ENCODE results near the gene SPOCK2. TPM values are rescaled to one million over a fixed set of nuclear protein-coding genes. Genes with fewer than 3 reads are reported as not detected.

The SPOCK2 gene
- total and polyA plus RNA-seq, 2 donors, result 3.2 to 10.1 TPM

DNA sequence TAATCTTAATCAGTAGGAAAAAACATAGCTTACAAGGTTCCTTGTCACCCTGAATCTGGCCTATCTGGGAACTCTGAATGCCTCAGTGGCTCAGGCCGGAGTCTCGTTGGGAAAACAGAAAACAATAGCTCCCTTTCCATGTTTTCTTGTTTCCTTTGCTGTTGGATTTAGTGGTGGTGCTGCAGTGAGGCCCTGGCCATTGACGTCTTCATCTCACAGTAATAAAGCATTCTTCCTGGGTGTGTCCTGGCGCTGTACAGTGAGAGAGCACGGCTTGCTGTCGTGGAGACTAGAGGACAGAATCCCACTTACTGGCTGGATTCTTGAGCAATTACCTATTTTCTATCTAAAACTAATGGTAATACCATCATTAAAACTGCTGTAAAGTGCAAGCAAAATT, 1.3 kb upstream of the SPOCK2 start:
- Histone ChIP-seq H3K27ac (ENCODE audit: low read depth) (no peak overlapping the region), H3K36me3 (ENCODE audit: insufficient read depth) (no peaks in the 10 kb centered on the region), H3K4me3 (ENCODE audit: low read depth, low read length) (no peak overlapping the region), H3K4me1 (ENCODE audit: insufficient read depth) (no peaks in the 10 kb centered on the region)
- 76% methylated on average over 6 of the region's 6 CpGs for WGBS
- no peak for DNase-seq (ENCODE audit: extremely low spot score)

- WGBS, result 68% methylated on average over 14 of the region's 14 CpGs
- no peak for DNase-seq (ENCODE audit: extremely low spot score)
- Histone ChIP-seq H3K36me3 (ENCODE audit: insufficient read depth) (no peaks in the 10 kb centered on the region), H3K4me3 (ENCODE audit: low read depth, low read length) (peak overlapping the region; percentile 33), H3K27ac (ENCODE audit: low read depth) (no peak overlapping the region), H3K4me1 (ENCODE audit: insufficient read depth) (no peaks in the 10 kb centered on the region)
These were observed 681 bp upstream of the SPOCK2 start for GRCh38 chr10:72088889-72089575.

GRCh38 chr10:72087392-72087968, 871 bp downstream of the SPOCK2 start:
- peak overlapping the region; percentile 53 for H3K27ac ChIP-seq (ENCODE audit: low read depth)
- no peaks in the 10 kb centered on the region for H3K4me1 ChIP-seq (ENCODE audit: insufficient read depth)
- no peak for DNase-seq (ENCODE audit: extremely low spot score)
- H3K4me3 ChIP-seq (ENCODE audit: low read depth, low read length), result peak overlapping the region; percentile 33
- 2% methylated on average over 50 of the region's 50 CpGs for WGBS
- no peaks in the 10 kb centered on the region for H3K36me3 ChIP-seq (ENCODE audit: insufficient read depth)

DNA sequence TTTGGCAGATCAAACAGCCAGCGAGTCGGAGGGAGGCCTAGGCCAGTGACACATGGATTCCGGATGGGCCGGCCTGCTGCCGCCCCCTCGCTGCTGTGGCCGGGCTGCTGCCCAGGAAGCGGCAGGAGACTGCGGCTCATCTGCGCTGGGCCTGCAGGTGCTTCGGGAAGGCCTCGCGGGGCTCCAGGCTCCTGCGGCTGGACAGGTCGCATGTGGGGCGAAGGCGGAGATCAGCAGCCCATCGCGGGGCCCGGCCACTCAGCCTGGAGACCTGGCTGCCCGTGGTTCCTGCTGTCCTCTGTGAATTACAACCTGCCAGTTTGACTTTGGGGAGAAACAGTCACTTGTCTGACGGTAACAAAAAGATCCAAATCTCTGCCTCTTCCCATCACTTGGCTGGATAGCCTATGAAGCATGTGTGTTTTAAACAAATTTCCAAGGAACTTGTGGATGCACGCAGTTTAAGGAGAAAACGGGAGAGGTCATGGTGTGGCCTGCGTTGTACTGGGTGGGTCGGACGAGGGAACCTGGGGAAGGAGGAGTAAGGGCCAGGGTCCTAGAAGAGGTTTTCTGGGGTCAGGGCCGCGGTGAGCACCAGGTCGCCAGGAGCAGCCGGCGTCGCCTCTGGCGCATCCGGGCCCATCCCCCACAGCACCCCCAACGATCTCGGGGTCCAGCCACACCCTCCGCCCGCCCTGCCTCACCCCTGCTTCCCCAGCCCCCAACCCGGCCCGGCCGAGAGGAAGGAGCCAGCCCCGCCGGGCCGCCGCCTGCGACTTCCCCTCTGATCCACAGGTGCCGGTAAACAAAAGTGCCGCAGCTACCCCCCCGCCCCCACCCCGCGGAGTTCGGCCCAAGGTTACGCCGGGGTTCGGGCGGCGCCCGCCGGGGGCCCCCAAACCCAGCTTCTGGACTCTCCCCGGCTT, 1.6 kb downstream of the SPOCK2 start:
- H3K27ac ChIP-seq (ENCODE audit: low read depth), result peak overlapping the region; percentile 53
- no peaks in the 10 kb centered on the region for H3K36me3 ChIP-seq (ENCODE audit: insufficient read depth)
- peak overlapping the region; percentile 33 for H3K4me3 ChIP-seq (ENCODE audit: low read depth, low read length)
- no peak for DNase-seq (ENCODE audit: extremely low spot score)
- H3K4me1 ChIP-seq (ENCODE audit: insufficient read depth), result no peaks in the 10 kb centered on the region
- 52% methylated on average over 61 of the region's 61 CpGs for WGBS

DNA sequence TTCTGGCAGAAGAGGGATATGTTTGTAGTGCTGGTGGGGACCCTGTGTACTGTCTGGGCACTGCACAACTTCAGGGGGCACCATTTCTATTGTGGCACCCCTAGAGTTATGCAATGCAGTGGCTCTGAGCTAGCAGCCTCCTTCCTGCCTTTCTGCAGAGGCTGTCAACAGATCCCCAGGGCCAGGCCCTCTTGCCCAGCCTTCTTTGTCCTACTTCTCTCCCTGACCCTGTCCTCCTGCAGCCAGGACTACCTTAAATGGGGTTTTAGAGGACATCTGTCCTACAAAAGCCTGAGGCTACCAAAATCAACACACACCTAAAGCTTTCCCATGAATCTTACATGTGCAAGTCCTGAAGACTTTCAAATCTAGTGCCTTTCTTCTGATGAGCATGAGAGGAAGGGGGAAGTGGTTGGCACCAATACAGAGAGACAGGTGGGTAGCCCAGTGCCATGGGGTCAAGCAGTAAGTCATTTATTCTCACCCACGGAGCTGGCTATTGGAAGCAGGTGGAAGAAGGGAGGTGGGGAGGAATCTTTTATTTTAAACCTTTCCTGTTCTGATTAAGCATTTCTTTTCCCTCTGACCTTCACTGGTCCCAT, 2.4 kb downstream of the SPOCK2 start:
- no peak for DNase-seq (ENCODE audit: extremely low spot score)
- Histone ChIP-seq H3K27ac (ENCODE audit: low read depth) (no peak overlapping the region), H3K4me3 (ENCODE audit: low read depth, low read length) (no peak overlapping the region), H3K4me1 (ENCODE audit: insufficient read depth) (no peaks in the 10 kb centered on the region), H3K36me3 (ENCODE audit: insufficient read depth) (no peaks in the 10 kb centered on the region)
- 85% methylated on average over 1 of the region's 1 CpG for WGBS

DNA sequence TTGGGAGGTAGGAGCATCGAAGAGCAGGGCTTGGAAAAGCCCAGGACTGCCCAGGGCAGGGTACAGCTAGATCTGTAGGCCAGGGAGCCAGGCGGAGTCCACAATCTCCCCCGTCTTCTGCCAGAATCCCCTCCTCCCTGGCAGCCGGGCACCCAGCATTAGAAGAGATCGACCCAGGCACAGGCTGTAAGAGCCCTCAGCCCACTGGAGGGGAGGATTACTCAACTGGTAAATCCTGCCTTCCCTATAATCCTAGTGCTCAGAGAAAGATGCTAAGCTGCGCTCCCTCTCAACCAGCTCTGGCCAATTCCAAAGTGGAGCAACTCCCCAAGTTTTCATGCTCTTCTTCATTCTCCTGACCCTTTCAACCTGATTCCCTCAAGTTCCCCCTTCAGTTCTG, 3.2 kb downstream of the SPOCK2 start:
- Histone ChIP-seq H3K4me3 (ENCODE audit: low read depth, low read length) (no peak overlapping the region), H3K36me3 (ENCODE audit: insufficient read depth) (no peaks in the 10 kb centered on the region), H3K4me1 (ENCODE audit: insufficient read depth) (no peaks in the 10 kb centered on the region), H3K27ac (ENCODE audit: low read depth) (no peak overlapping the region)
- WGBS, result 96% methylated on average over 6 of the region's 6 CpGs
- no peak for DNase-seq (ENCODE audit: extremely low spot score)

DNA sequence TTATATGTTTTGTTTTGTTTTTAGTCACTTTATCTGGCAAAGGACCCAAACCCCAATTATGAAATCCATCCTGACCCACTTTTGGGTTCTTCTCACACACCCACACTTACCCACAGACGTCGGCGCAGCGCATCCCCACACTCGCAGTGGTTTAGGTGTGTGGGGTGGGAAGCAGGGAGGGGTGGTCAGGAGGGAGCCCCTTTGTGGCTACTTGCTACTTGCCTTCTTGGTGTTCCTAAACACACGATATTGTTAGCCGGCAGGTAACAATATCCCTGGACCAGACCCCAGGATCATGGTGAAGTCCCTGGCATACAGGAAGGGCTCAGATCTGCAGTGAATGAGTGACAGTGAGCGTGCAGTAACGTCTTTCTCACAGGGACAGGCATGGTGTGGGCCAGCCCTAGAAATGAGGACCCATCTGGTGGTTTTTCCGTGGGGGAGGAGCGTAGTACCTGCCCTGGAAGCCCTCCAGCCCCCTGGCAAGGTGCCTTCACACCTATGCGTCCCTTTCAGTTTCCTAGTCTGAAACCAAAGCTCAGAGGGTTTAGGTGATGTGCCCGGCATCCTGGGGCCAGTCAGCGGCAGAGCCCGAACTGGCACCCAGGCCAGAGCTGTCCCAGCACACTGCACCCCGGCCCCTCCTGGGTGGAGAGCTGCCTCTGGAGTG, 4.4 kb downstream of the SPOCK2 start:
- no peak overlapping the region for H3K4me3 ChIP-seq (ENCODE audit: low read depth, low read length)
- DNase-seq (ENCODE audit: extremely low spot score), result no peak
- WGBS, result 94% methylated on average over 16 of the region's 16 CpGs
- no peak overlapping the region for H3K27ac ChIP-seq (ENCODE audit: low read depth)
- no peaks in the 10 kb centered on the region for H3K4me1 ChIP-seq (ENCODE audit: insufficient read depth)
- H3K36me3 ChIP-seq (ENCODE audit: insufficient read depth), result no peaks in the 10 kb centered on the region

DNA sequence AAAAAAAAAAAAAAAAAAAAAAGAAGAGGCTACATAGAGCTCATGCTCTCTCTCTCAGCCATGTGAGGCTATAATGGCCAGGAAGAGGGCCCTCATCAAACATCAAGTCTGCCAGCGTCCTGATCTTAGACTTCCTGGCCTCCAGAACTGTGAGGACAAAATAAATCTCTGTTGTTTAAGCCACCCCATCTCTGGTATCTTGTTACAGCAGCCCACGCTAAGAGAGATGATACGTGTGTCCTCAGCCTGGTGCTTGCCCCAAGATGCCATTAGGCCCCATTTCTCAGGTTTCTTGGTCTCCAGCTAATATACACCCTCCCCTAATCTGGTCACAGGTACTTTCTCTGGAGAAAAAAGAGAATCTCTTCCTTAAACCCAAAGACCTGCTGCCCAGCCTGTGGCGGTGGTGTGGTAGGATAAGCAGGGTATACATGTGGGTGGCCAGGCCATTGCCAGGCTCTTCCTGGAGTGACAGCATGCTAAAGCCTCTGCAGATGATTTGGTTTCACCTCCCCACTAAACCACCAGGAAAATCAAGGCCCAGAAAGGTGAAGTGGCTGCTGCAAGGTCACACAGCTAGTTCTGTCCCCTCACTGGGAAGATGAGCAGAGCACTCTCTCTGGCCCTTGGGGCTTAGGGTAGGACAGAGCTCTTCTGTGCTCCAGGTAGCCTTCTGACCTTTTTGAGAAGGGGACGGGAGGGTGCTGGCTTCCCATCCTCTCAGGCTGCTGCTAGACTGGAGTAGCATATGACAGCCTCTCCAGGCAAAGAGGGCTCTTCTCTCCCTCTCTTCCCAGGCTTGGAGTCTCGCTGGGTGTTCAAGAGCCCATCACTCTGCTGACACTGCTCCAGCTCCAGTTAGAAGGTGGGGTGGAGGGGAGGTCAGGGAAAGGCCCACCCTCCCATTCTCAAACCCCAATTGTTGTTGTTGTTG, 5.2 kb downstream of the SPOCK2 start:
- no peak overlapping the region for H3K4me3 ChIP-seq (ENCODE audit: low read depth, low read length)
- H3K36me3 ChIP-seq (ENCODE audit: insufficient read depth), result no peaks in the 10 kb centered on the region
- no peak overlapping the region for H3K27ac ChIP-seq (ENCODE audit: low read depth)
- DNase-seq (ENCODE audit: extremely low spot score), result no peak
- H3K4me1 ChIP-seq (ENCODE audit: insufficient read depth), result no peaks in the 10 kb centered on the region
- 89% methylated on average over 6 of the region's 6 CpGs for WGBS

- 82% methylated on average over 14 of the region's 14 CpGs for WGBS
- Histone ChIP-seq H3K36me3 (ENCODE audit: insufficient read depth) (no peaks in the 10 kb centered on the region), H3K4me3 (ENCODE audit: low read depth, low read length) (no peak overlapping the region), H3K4me1 (ENCODE audit: insufficient read depth) (no peaks in the 10 kb centered on the region), H3K27ac (ENCODE audit: low read depth) (no peak overlapping the region)
- DNase-seq (ENCODE audit: extremely low spot score), result no peak
These were observed 6.4 kb downstream of the SPOCK2 start for GRCh38 chr10:72081772-72082590.

DNA sequence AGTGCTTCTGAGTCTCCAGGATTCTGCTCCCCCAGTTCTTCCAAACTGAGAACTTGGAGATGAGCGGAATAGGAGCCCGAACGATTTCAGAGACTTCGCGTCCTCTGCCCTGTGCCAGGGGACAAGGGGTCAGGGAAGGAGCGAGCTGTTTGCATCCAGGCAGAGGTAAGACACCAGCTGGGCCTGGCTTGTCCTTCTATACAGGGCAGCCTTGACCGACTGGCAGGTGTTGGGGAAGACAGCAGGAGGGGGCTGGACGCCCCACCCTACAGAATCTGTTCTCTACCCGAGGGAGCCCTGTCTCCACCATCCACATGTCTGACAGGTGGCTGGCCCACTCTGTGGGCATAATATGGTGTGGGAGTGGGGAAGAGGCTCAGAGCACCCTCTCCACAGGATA, 7.1 kb downstream of the SPOCK2 start:
- no peak for DNase-seq (ENCODE audit: extremely low spot score)
- WGBS, result 90% methylated on average over 9 of the region's 9 CpGs
- no peaks in the 10 kb centered on the region for H3K36me3 ChIP-seq (ENCODE audit: insufficient read depth)
- H3K4me3 ChIP-seq (ENCODE audit: low read depth, low read length), result no peak overlapping the region
- no peaks in the 10 kb centered on the region for H3K4me1 ChIP-seq (ENCODE audit: insufficient read depth)
- H3K27ac ChIP-seq (ENCODE audit: low read depth), result no peak overlapping the region

GRCh38 chr10:72080042-72080975, 8.0 kb downstream of the SPOCK2 start:
- H3K4me3 ChIP-seq (ENCODE audit: low read depth, low read length), result no peak overlapping the region
- H3K4me1 ChIP-seq (ENCODE audit: insufficient read depth), result no peaks in the 10 kb centered on the region
- 86% methylated on average over 14 of the region's 14 CpGs for WGBS
- H3K36me3 ChIP-seq (ENCODE audit: insufficient read depth), result no peaks in the 10 kb centered on the region
- H3K27ac ChIP-seq (ENCODE audit: low read depth), result no peak overlapping the region
- no peak for DNase-seq (ENCODE audit: extremely low spot score)
